Measurements from ENCODE around the gene IQCH.

IQCH gene

DNA sequence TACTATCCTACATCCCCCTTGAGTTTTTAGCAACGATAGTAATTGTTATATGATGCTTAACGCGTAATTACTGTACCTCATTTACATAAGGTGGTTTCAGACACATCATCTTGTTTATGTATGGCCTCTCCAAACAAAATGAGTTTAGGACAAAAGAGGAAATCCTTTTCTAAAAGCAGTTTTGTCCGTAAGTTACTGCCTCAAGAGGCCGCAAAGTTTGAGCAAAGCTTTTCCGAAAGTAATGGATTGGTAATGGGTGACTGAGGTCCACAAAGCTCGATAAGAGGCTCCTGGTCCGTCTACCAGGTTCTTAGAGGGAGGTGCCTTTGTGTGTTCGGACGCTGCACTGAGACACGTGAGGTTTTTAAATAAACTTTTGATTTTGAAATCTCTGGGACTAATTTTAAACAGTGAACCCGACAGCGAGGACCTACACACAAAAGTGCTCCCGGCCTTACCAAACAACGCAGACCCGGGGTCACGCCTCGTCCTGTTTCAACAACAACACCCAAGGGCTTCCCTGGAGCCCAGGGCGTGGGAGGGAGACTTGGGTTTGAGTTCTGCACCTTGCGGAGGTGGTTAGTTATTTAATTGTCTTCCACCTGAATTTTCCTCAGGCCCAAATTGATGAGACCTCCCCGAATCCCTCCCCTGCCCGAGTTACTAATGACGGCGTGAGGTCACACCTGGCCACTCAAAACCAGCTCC lies 265.9 kb downstream of the IQCH start:
- no peak for TF ChIP-seq TAF1 (IDR thresholded peaks at IDR 0.05; ENCODE audit: borderline replicate concordance, insufficient read depth, low read length)
- no peak for TF ChIP-seq POLR2AphosphoS5 (IDR thresholded peaks at IDR 0.05; ENCODE audit: low read depth, low read length)
- TF ChIP-seq SIN3A (IDR thresholded peaks at IDR 0.05; ENCODE audit: borderline replicate concordance, insufficient read depth, low read length) = no peak
- no peak for TF ChIP-seq FOXP2 (optimal IDR thresholded peaks at IDR 0.05; ENCODE audit: borderline replicate concordance, extremely low read depth, extremely low read length, insufficient read depth)
- TF ChIP-seq, protein P1, sequence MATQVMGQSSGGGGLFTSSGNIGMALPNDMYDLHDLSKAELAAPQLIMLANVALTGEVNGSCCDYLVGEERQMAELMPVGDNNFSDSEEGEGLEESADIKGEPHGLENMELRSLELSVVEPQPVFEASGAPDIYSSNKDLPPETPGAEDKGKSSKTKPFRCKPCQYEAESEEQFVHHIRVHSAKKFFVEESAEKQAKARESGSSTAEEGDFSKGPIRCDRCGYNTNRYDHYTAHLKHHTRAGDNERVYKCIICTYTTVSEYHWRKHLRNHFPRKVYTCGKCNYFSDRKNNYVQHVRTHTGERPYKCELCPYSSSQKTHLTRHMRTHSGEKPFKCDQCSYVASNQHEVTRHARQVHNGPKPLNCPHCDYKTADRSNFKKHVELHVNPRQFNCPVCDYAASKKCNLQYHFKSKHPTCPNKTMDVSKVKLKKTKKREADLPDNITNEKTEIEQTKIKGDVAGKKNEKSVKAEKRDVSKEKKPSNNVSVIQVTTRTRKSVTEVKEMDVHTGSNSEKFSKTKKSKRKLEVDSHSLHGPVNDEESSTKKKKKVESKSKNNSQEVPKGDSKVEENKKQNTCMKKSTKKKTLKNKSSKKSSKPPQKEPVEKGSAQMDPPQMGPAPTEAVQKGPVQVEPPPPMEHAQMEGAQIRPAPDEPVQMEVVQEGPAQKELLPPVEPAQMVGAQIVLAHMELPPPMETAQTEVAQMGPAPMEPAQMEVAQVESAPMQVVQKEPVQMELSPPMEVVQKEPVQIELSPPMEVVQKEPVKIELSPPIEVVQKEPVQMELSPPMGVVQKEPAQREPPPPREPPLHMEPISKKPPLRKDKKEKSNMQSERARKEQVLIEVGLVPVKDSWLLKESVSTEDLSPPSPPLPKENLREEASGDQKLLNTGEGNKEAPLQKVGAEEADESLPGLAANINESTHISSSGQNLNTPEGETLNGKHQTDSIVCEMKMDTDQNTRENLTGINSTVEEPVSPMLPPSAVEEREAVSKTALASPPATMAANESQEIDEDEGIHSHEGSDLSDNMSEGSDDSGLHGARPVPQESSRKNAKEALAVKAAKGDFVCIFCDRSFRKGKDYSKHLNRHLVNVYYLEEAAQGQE (IDR thresholded peaks at IDR 0.05; ENCODE audit: insufficient read depth in 1 of 2, low read depth in 2 of 2, low read length in 2 of 2) = no peak

DNA sequence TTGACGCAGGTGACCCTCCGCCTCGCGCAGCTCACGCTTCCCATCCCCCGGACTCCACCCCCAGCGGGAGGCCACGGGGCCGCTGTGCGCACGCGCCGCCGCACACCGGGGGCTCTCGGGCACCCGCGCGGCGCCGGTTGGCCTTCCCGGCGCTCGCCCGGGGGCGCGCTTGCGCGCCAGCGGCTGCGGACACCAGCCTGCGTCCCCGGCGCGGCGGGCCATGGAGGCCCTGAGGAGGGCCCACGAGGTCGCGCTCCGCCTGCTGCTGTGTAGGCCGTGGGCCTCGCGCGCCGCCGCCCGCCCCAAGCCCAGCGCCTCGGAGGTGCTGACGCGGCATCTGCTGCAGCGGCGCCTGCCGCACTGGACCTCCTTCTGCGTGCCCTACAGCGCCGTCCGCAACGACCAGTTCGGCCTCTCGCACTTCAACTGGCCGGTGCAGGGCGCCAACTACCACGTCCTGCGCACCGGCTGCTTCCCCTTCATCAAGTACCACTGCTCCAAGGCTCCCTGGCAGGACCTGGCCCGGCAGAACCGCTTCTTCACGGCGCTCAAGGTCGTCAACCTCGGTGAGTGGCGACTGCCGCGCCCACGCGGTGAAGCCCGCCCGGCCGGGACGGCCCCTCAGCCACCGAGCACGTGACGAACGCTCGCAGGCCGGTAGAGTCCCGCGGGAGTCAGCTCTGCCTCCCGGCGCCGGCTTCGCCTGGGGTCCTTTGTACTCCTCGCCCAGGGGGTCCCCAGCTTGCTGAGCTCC lies 266.6 kb downstream of the IQCH start, which contains the start of gene C15orf61:
Gene C15orf61 (plus strand): TSS at position 103 of the 754 bp plus-strand sequence. CDS start 118 bp downstream, at position 221.
- TF ChIP-seq POLR2AphosphoS5 (IDR thresholded peaks at IDR 0.05; ENCODE audit: low read depth, low read length) (peak; percentile 62; the same call in 1 of the 2 replicates), SIN3A (IDR thresholded peaks at IDR 0.05; ENCODE audit: borderline replicate concordance, insufficient read depth, low read length) (0 out of 2 replicates have a peak, but pooled peaks have one; percentile 28), TAF1 (IDR thresholded peaks at IDR 0.05; ENCODE audit: borderline replicate concordance, insufficient read depth, low read length) (peak; percentile 35; the same call in 1 of the 2 replicates), FOXP2 (optimal IDR thresholded peaks at IDR 0.05; ENCODE audit: borderline replicate concordance, extremely low read depth, extremely low read length, insufficient read depth) (peak; percentile 86)
- TF ChIP-seq, protein P1 (IDR thresholded peaks at IDR 0.05; ENCODE audit: insufficient read depth in 1 of 2, low read depth in 2 of 2, low read length in 2 of 2) = 0 out of 4 replicates have a peak, but pooled peaks of 1 of the 2 experiments have one; percentile 11

DNA sequence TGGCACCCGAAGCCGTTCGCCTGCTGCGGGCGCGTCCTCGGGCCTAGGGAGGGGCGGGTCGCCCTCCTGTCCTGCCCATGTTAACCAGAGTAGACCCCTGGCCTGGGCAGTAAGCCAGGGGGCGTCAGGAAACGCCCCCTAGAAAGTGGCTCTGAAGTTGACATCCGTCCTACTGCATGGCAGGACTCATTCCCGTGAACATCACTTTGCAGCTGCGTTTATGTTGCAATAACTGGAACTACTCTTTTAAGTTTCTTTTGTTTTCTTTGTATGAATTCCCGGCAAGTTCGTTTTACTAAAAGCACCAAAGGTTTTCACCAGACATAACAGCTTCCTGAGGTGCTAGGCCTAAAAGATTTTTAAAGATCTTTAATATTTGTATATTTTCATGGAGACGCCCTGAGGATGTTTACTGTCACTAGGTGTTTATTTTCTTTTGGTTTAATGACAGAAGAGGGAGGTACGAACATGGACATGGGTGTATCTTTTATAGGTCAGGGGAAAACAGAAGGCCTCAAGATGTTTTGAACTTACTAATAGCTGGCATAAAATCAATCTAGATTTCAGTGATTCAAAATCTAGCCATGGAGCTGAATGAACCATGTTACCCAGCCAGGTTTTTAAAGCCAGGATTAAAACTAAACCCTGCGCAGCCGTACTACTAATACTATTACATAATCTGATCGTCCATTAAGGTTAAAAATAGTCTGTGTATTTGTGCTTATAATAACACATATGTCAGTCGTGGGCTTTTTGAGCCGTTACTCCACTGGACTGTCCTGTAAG lies 267.4 kb downstream of the IQCH start:
- TF ChIP-seq TAF1 (IDR thresholded peaks at IDR 0.05; ENCODE audit: borderline replicate concordance, insufficient read depth, low read length) = no peak
- TF ChIP-seq POLR2AphosphoS5 (IDR thresholded peaks at IDR 0.05; ENCODE audit: low read depth, low read length) = no peak
- no peak for TF ChIP-seq SIN3A (IDR thresholded peaks at IDR 0.05; ENCODE audit: borderline replicate concordance, insufficient read depth, low read length)
- TF ChIP-seq, protein P1 (IDR thresholded peaks at IDR 0.05; ENCODE audit: insufficient read depth in 1 of 2, low read depth in 2 of 2, low read length in 2 of 2) = no peak
- no peak for TF ChIP-seq FOXP2 (optimal IDR thresholded peaks at IDR 0.05; ENCODE audit: borderline replicate concordance, extremely low read depth, extremely low read length, insufficient read depth)

DNA sequence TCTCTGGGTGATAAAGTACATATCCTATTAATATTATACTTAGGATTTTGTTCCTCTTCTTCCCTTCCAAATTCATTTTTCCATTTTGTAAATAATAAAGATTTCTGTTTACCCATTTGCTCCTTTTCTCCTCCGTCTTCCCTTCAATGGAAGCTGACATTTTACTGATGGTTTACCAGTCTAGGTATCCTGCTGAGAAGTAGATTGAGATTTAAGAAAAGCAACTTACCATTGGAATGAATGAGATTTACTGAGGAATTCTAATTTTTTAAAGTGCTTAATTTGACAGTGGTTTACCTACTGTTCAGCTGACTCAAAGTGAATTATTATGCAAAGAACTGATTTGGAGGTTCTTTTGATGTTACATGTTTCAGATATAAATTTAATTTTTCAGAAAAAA lies 268.7 kb downstream of the IQCH start:
- TF ChIP-seq POLR2AphosphoS5 (IDR thresholded peaks at IDR 0.05; ENCODE audit: low read depth, low read length) = no peak
- TF ChIP-seq, protein P1 (IDR thresholded peaks at IDR 0.05; ENCODE audit: insufficient read depth in 1 of 2, low read depth in 2 of 2, low read length in 2 of 2) = no peak
- no peak for TF ChIP-seq TAF1 (IDR thresholded peaks at IDR 0.05; ENCODE audit: borderline replicate concordance, insufficient read depth, low read length)
- no peak for TF ChIP-seq FOXP2 (optimal IDR thresholded peaks at IDR 0.05; ENCODE audit: borderline replicate concordance, extremely low read depth, extremely low read length, insufficient read depth)
- TF ChIP-seq SIN3A (IDR thresholded peaks at IDR 0.05; ENCODE audit: borderline replicate concordance, insufficient read depth, low read length) = no peak

Data from PFSK-1 (cell line).